ENCODE data around the gene ARHGDIG.

DNA sequence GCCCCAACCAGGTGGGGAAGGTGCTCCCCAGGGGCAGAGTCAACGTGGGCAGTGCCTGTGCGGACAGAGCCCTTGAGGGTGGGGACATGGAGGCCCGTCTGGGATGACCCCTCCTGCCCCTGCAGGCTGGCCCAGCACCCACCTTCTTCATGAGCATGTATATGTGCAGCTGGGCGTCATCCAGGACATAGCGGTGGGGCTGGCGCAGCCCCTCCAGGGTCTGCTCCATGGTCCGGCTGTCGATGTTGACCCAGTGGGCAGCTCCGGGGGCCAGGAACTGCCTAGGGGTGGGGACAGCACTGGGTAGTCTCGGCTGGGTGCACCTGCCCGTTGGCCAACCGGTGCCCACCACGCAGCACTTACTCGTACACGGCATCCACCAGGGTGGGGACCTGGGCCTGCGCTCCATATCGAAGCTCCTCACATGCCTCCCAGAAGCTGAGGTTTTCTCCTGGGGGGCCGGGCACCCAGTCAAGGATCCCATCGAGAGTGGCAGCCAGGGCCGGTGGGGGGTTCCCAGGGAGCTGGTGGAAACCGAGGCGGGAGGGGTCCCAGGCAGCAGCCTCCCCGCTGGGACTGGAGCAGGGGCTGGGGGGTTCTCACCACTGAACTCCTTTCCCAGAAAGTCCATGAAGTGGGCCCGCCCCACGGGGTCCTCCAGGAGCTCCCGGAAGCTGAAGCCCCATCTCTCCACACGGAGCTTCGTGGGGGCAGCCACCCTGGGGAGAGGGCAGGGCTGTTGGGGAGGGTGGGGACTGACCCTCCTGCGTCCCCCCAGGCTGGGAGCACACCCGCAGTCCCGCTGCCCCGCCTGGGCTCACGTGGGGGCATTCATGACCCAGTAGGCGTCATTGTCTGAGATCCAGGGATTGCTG is 9.8 kb upstream of the ARHGDIG start:
- no peak for TF ChIP-seq POLR2A (IDR thresholded peaks at IDR 0.05; ENCODE audit: low read length)
- TF ChIP-seq GATA1 (IDR thresholded peaks at IDR 0.05; ENCODE audit: low read depth, low read length) = no peak
